GM19467 (cell line): Measurements from ENCODE around the gene ARRDC2.
"Not testable (repeated sequence)": the region's sequence is repeated elsewhere in the genome, so short reads cannot be mapped to it uniquely, and the experiment has no call there.

Experiments used
- ATAC-seq: cut with Tn5 transposase; IDR thresholded peaks from one replicate; pipeline ENCODE4 v1.9.1; 2021; ENCODE audit warnings: mild to moderate bottlenecking, moderate library complexity; ENCODE audit not compliant: unreplicated experiment

ARRDC2 gene

DNA sequence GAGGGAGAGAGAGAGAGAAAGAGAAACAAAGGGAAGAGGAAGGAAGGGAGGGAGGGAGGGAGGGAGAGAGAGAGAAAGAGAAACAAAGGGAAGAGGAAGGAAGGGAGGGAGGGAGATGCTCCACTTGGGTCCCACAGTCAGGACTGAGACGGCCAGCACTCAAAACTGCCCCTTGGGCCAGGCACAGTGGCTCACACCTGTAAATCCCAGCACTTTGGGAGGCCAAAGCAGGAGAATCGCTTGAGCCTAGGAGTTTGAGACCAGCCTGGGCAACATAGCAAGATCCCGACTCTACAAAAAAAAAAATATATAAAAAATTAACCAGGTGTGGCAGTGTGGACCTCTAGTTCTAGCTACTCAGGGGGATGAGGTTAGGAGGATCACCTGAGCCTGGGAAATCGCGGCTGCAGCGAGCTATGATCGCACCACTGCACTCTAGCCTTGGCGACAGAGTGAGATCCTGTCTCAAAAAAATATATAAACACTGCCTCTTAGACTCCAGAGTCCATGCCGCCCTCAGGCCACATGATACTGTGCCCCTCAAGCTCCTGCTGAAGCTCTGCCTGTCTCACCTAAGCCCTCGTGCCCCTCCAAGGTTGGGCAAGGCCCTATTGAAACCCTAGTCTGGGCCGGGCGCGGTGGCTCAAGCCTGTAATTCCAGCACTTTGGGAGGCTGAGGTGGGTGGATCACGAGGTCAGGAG is 8.4 kb downstream of the ARRDC2 start:
- no peak for ATAC-seq

DNA sequence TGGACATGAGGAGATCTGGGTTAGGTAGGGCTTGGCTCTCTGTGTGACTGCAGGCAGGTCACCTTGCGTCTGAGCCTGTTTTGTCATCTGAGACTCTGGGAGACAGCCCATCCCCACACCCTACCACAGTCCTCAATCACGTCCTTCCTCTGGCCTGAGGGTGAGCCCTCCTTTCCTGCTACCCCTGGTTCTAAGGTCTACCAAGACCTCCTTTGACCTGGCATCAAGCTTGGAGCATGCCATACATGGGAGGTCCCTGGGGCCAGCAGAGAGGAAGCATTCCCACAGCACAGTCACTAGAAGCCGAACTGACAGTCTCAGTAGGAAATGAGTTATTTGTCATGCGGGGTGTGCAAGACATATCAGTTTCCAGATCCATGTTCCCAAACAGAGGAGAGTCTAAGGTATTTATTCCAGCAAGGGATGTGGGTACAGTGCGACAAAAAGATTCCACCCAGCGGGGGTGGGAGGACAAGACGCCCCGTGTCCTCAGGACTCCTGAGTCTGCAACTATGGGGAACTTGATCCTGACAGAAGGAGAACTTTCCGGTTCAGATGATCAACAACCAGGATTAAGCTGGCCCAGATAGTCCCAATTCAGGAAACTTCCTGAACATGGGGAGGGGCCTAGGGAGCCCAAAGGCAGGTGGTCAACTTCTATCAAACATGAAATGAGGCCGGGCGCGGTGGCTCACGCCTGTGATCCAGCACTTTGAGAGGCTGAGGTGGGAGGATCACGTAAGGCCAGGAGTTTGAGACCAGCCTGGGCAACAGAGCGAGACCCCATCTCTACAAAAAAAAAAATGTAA is 9.5 kb downstream of the ARRDC2 start:
- ATAC-seq: no peak

GRCh38 chr19:18020212-18021085 is 12.5 kb downstream of the ARRDC2 start:
- ATAC-seq: no peak

DNA sequence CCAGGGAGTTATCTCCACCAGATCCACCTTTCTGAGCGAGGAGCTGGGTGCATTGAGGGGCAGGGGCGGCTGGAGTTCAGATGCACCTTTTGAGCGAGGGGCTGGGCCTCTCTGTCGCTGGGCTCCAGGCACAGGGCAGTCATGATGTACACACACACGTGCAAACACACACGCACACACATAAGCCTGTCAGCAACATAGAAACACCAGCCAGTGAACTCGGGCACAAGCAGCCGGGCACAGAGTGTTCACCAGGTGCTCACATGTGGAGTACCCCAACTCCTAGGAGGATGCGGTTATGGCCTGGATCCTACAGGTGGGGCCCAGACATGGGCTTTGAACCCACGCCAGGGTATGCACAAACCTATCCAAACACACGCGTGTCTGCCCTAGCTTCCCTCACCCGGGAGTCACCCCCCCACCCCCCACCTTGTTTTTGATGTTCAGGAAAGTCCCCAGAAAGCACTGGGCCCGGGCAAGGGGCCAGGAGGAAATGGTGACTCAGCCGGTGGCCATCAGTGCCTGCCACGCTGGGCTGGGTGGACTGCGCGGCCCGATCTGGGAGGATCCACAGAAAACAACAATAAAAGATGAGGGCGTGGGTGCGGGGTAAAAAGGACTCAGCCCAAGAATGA is 13.3 kb downstream of the ARRDC2 start:
- no peak for ATAC-seq

DNA sequence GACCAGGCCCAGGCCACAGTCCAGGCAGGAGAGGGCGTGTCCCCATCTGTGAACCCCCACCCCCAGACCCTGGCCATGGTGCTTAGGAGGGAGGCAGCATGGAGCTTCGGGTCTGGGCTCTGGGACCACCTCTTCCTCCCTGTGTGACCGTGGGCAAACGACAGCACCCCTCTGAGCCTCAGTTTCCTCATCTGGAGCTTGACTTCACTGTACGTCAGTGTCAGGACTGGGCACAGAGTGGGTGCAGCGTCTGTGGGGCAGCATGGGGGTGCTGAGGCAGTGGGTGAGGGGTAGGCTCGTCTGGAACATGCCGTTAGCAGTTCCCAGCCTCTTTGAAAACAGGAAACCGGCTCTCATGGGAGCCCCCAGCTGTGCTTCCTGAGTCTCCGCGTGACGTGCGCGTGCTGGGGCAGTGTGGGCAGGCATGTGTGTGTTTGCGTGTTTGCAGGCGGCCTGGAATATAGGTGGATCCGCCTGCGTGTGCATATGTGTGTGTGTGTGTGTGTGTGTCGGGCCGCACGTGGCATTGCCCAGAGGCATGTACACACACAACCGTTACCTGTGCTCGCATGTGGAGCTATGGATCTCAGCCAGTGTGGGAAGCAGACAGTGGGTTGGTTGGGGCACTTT is 15.8 kb downstream of the ARRDC2 start:
- no peak for ATAC-seq

- no peak for ATAC-seq
Observed at GRCh38 chr19:18027151-18027550, 19.2 kb downstream of the ARRDC2 start.

DNA sequence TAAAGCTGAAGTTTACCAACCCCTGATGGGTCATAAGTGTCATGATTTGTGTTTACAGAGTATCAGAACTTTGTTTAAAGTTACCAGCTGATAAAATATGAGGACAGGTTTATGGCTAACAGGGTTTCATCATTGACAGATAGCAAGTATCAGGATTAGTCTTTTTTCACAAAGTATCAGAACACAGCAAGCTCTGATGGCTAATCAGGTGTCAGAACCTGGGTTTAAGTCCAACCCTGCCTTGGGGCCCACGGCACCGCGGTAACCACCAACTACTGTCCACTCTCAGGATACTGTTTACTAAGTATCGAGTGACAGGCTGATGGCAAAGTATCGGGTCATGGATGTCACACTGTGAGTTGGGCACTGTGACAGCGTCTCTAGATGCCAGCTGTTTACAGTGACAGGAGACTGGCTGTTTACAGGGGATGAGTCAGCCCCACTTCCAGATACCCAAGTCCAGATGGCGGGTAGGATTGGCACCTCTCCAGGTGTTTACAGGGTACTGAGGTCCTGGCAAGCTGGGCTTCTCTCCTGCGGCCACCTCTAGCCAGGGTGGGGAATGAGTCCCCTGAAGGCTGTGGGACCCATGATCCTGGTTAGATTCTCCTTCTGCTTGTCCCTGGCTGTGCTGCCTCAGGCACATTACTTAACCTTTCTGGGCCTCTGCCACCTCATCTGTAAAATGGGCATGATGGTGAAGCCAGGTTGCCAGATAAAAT is 21.8 kb downstream of the ARRDC2 start:
- ATAC-seq: no peak

- not testable (repeated sequence) for ATAC-seq
Observed at GRCh38 chr19:18031401-18031800, 23.4 kb downstream of the ARRDC2 start.

- not testable (repeated sequence) for ATAC-seq
Observed at GRCh38 chr19:18032102-18032501, 24.1 kb downstream of the ARRDC2 start.

GRCh38 chr19:18041054-18041453 is 33.1 kb downstream of the ARRDC2 start:
- no peak for ATAC-seq

- ATAC-seq: no peak
Observed at GRCh38 chr19:18043676-18044075, 35.7 kb downstream of the ARRDC2 start.

DNA sequence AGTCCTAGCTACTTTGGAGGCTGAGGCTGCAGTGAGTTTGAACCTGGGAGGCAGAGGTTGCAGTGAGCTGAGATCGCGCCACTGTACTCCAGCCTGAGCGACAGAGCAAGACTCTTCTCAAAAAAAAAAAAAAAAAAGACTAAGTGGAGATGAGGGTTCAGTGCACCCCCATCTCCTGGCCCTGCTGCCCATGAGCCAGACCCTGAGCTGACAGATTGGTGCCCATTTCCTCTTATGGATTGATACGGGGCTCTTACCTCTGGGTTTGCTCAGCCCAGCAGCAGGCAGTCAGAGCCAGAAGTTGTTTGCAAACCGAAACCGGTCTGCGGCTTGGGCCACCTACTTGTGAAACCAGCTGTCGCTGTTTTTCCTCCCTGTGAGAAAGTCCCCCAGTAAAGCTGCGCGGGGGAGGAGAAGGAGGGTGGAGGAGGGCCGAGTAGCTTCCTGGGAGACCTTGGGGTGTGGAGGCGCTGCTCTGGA is 36.9 kb downstream of the ARRDC2 start:
- ATAC-seq: peak; percentile 87

DNA sequence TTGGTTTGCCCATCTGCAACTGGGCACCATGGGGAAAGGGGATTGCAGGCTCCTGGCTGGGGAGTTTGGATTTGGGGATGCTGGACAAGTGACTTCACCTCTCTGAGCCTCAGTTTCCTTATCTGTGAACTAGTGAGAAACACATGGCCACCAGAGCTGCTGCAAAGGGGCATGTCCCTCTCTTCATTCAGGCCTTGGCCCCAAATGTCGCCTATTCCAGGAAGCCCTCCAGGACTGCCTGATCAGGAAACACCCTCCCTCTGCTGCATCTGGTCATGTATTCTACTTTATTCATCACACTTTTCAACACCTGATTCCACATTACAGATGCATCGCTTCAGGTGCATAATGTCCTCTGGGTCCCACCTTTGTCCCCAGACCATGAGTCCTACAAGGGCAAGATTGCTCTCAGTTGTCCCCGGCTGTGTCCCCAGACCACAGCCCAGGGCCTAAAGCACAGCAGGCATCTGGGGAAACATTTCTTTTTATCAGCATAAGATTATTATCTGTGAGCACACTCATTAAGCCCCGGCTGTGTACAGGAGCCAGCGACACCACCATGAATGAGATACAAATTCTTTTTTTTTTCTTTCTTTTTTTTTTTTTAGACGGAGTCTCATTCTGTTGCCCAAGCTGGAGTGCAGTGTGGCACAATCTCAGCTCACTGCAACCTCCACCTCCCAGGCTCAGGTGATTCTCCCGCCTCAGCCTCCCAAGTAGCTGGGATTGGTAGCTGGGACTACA is 37.5 kb downstream of the ARRDC2 start:
- peak; percentile 10 for ATAC-seq

DNA sequence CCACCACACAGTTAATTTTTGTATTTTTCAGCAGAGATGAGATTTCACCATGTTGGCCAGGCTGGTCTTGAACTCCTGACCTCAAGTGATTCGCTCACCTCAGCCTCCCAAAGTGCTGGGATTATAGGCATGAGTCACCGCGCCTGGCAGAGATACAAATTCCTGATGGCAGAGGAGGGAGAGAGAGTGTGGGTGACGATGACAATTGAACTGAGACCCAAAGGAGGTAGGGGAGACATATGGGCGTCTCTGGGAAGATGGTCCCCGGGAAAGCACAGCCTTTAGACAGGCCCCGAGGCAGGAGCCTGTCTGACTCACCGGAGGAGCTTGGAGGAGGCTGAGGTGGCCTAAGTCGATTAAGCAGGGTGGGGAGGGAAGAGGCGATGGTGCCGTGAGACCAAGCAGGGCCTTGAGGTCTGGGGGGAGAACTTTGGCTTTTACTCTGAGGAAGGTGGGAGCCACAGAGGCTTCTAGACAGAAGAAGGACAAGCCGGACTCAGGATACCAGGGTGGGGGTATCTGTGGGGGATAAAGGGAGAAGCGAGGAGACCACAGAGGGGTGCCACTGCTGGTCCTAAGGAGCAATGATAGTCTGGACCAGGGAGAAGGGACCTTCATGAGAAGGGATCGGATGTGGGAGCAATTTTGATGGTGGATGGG is 38.2 kb downstream of the ARRDC2 start:
- ATAC-seq: no peak

GRCh38 chr19:18049385-18049784 is 41.4 kb downstream of the ARRDC2 start:
- no peak for ATAC-seq

- no peak for ATAC-seq
Observed at GRCh38 chr19:18051887-18052286, 43.9 kb downstream of the ARRDC2 start.

DNA sequence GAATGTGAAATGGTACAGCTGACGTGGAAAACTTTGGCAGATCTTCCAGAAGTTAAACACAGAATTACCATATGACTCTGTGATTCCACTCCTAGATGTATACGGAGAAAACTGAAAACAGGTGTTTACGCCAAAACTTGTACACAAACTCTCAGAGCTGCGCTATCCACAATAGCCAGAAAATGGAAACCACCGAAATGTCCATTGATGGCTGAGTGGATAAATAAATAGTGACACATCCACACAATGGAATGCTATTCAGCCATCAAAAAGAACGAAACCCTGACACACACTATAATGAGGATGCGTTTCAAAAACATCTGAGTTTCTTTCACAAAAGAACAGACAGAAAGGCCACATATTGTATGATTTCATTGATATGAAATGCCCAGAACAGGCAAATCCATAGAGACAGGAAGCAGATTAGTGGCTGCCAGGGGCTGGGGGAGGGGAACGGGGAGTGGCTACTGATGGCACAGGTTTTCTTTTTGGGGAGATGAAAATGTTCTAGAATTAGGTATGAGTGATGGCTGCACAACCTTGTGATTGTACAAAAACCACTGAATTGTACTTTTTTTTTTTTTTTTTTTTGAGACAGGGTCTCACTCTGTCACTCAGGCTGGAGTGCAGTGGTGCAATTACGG is 45.7 kb downstream of the ARRDC2 start:
- ATAC-seq: no peak

- no peak for ATAC-seq
Observed at GRCh38 chr19:18055967-18056366, 48.0 kb downstream of the ARRDC2 start.
